ENCODE data around the gene TMPRSS5. TPM values are rescaled to one million over a fixed set of nuclear protein-coding genes. Genes with fewer than 3 reads are reported as not detected.

Gene TMPRSS5
- total RNA-seq, 1 experiment from 2014 or later, result 0.71 TPM

DNA sequence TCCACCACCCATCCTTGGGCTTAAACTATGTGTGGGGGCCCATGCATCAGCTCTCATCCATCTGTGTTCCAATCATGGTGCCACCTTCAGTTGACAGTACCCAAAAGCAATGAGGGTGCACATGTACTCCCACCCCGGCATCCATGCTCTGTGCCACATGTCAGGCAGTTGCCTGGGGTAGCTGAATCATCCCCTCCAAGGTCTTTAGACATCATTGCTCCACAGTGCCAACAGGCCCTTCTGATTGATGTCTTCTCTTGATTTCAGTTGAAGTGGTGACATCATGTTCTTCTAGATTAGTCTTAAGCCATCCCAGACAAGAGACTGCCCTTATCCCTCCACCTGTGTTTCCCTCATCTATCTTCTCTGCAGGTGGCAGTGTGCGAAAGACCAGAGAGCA lies 42.5 kb downstream of the TMPRSS5 start:
- DNase-seq (ENCODE audit: low read depth, low spot score) (no peak), ATAC-seq (no peak)
- Histone ChIP-seq H3K4me2 (ENCODE audit: low read length) (no peak overlapping the region), H4K20me1 (ENCODE audit: insufficient read depth) (no peaks in the 10 kb centered on the region), H3K27ac (ENCODE audit: low read depth, low read length) (no peak overlapping the region), H3K79me2 (ENCODE audit: insufficient read depth, low read length) (no peaks in the 10 kb centered on the region), H2AFZ (ENCODE audit: low read depth, low read length, poor library complexity, severe bottlenecking) (no peak overlapping the region), H3K9me2 (ENCODE audit: insufficient read depth) (no peaks in the 10 kb centered on the region), H3K27me3 (ENCODE audit: insufficient read depth, low read length) (no peaks in the 10 kb centered on the region), H3K9me3 (ENCODE audit: control insufficient read depth in 1 of 2, insufficient read depth in 1 of 2, low read depth in 1 of 2, low read length in 2 of 2) (peaks cover 0 to 5% of the 10 kb centered on the region in 2 experiments; a peak in 1 of 4 replicates), H3K9ac (ENCODE audit: low read length) (no peak overlapping the region), H3K4me3 (replicated peaks in 1 of 2; ENCODE audit: low read depth in 1 of 2, low read length in 2 of 2) (no peak overlapping the region), H3K36me3 (ENCODE audit: control insufficient read depth in 1 of 2, insufficient read depth in 2 of 2, low read length in 2 of 2) (no peaks in the 10 kb centered on the region), H3K4me1 (ENCODE audit: control insufficient read depth in 1 of 2, insufficient read depth in 2 of 2, low read length in 2 of 2) (no peaks in the 10 kb centered on the region)
- CTCF ChIA-PET, result no interaction called here
- RAD21 ChIA-PET (ENCODE audit: low non-redundant PET in 1 of 2, low total read pairs in 2 of 2, uncharacterized antibody in 2 of 2, unreplicated experiment in 2 of 2), result no interaction called here
- BruUV-seq (replicated peaks), result no TSS peak
- POLR2A ChIA-PET, result no interaction called here
- intact Hi-C loops (cut with micrococcal nuclease), result no loop called here
- TF ChIP-seq, protein P1, sequence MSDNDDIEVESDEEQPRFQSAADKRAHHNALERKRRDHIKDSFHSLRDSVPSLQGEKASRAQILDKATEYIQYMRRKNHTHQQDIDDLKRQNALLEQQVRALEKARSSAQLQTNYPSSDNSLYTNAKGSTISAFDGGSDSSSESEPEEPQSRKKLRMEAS (IDR thresholded peaks at IDR 0.05), result no peak
- TF ChIP-seq TCF7L2 (IDR thresholded peaks at IDR 0.05; ENCODE audit: borderline replicate concordance, extremely low read depth, insufficient read depth, insufficient read length) (no peak), ELF1 (IDR thresholded peaks at IDR 0.05; ENCODE audit: borderline replicate concordance, low read depth) (no peak), EZH2phosphoT487 (IDR thresholded peaks at IDR 0.05; ENCODE audit: borderline replicate concordance) (no peak), RAD21 (IDR thresholded peaks at IDR 0.05; ENCODE audit: low read depth) (no peak), ZFX (IDR thresholded peaks at IDR 0.05) (no peak), POLR2AphosphoS5 (IDR thresholded peaks at IDR 0.05; ENCODE audit: low read depth, low read length) (no peak), FOSL1 (IDR thresholded peaks at IDR 0.05; ENCODE audit: low read depth) (no peak), SIN3A (IDR thresholded peaks at IDR 0.05; ENCODE audit: low read depth) (no peak), JUND (IDR thresholded peaks at IDR 0.05) (no peak), YY1 (IDR thresholded peaks at IDR 0.05; ENCODE audit: extremely low read depth, insufficient replicate concordance, low read depth, low read length) (no peak), CEBPB (IDR thresholded peaks at IDR 0.05; ENCODE audit: low read depth) (no peak)
- TF ChIP-seq, protein P2, sequence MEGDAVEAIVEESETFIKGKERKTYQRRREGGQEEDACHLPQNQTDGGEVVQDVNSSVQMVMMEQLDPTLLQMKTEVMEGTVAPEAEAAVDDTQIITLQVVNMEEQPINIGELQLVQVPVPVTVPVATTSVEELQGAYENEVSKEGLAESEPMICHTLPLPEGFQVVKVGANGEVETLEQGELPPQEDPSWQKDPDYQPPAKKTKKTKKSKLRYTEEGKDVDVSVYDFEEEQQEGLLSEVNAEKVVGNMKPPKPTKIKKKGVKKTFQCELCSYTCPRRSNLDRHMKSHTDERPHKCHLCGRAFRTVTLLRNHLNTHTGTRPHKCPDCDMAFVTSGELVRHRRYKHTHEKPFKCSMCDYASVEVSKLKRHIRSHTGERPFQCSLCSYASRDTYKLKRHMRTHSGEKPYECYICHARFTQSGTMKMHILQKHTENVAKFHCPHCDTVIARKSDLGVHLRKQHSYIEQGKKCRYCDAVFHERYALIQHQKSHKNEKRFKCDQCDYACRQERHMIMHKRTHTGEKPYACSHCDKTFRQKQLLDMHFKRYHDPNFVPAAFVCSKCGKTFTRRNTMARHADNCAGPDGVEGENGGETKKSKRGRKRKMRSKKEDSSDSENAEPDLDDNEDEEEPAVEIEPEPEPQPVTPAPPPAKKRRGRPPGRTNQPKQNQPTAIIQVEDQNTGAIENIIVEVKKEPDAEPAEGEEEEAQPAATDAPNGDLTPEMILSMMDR (IDR thresholded peaks at IDR 0.05 in 2 of 3, conservative IDR thresholded peaks at IDR 0.05 in 1 of 3; ENCODE audit: borderline replicate concordance in 1 of 3, insufficient read depth in 1 of 3, low read depth in 2 of 3, low read length in 2 of 3), result no peak
- TF ChIP-seq, protein P3, sequence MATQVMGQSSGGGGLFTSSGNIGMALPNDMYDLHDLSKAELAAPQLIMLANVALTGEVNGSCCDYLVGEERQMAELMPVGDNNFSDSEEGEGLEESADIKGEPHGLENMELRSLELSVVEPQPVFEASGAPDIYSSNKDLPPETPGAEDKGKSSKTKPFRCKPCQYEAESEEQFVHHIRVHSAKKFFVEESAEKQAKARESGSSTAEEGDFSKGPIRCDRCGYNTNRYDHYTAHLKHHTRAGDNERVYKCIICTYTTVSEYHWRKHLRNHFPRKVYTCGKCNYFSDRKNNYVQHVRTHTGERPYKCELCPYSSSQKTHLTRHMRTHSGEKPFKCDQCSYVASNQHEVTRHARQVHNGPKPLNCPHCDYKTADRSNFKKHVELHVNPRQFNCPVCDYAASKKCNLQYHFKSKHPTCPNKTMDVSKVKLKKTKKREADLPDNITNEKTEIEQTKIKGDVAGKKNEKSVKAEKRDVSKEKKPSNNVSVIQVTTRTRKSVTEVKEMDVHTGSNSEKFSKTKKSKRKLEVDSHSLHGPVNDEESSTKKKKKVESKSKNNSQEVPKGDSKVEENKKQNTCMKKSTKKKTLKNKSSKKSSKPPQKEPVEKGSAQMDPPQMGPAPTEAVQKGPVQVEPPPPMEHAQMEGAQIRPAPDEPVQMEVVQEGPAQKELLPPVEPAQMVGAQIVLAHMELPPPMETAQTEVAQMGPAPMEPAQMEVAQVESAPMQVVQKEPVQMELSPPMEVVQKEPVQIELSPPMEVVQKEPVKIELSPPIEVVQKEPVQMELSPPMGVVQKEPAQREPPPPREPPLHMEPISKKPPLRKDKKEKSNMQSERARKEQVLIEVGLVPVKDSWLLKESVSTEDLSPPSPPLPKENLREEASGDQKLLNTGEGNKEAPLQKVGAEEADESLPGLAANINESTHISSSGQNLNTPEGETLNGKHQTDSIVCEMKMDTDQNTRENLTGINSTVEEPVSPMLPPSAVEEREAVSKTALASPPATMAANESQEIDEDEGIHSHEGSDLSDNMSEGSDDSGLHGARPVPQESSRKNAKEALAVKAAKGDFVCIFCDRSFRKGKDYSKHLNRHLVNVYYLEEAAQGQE (IDR thresholded peaks at IDR 0.05; ENCODE audit: low read depth), result no peak
